Measurements from ENCODE around the gene ZBTB20.

GRCh38 chr3:115087512-115087911 lies 59.6 kb downstream of the ZBTB20 start:
- TF ChIP-seq CTCF (IDR thresholded peaks at IDR 0.05) (no peak), POLR2A (IDR thresholded peaks at IDR 0.05) (no peak)
